Stimulated activated memory B cell treated with anti-CD40 and anti-IgM and Interleukin-4, amounts not matched to agents 10 μg/mL and 1 μg/mL and 100 μg/mL, for 72 hours (primary cell): Measurements from ENCODE around the gene NYAP2.

Source experiments
- ATAC-seq: fragments of 150-1000 bp; cut with Tn5 transposase; 2 replicates; pipeline ENCODE4 v1.10.0; 2021
- H3K27ac Mint-ChIP-seq: one replicate; pipeline ENCODE4 v1.8.0; 2022; ENCODE audit warnings: mild to moderate bottlenecking, mixed read lengths
- H3K27me3 Mint-ChIP-seq: one replicate; pipeline ENCODE4 v1.8.0; 2022; ENCODE audit warnings: mixed read lengths
- H3K36me3 Mint-ChIP-seq: one replicate; pipeline ENCODE4 v1.8.0; 2022; ENCODE audit warnings: mixed read lengths
- H3K4me1 Mint-ChIP-seq: one replicate; pipeline ENCODE4 v1.8.0; 2022; ENCODE audit warnings: mixed read lengths
- H3K4me3 Mint-ChIP-seq: one replicate; pipeline ENCODE4 v1.8.0; 2022; ENCODE audit warnings: mild to moderate bottlenecking, moderate library complexity, mixed read lengths
- H3K9me3 Mint-ChIP-seq: one replicate; pipeline ENCODE4 v1.8.0; 2022; ENCODE audit warnings: mixed read lengths

The NYAP2 gene

GRCh38 chr2:225399504-225399903 is at the start of gene NYAP2:
TSS of gene NYAP2 (plus strand) at chr2:225399710. CDS start at chr2:225408881, 9,171 bp downstream.
- Mint-ChIP-seq H3K9me3 (no peaks in the 10 kb centered on the region), H3K36me3 (no peaks in the 10 kb centered on the region), H3K27ac (no peak within 1 kb of the TSS), H3K4me3 (no peak within 1 kb of the TSS), H3K4me1 (no peaks in the 10 kb centered on the region), H3K27me3 (peaks cover 24% of the 10 kb centered on the region)
- ATAC-seq: no peak

- Mint-ChIP-seq H3K36me3 (no peaks in the 10 kb centered on the region), H3K27me3 (peaks cover 27% of the 10 kb centered on the region), H3K9me3 (no peaks in the 10 kb centered on the region), H3K4me3 (no peak overlapping the region), H3K4me1 (no peaks in the 10 kb centered on the region), H3K27ac (no peak overlapping the region)
- ATAC-seq: no peak
Observed at GRCh38 chr2:225353579-225354085, 45.9 kb upstream of the NYAP2 start.

- Mint-ChIP-seq H3K4me1 (no peaks in the 10 kb centered on the region), H3K27ac (no peak overlapping the region), H3K27me3 (peaks cover 27% of the 10 kb centered on the region), H3K36me3 (no peaks in the 10 kb centered on the region), H3K4me3 (no peak overlapping the region), H3K9me3 (no peaks in the 10 kb centered on the region)
- no peak for ATAC-seq
Observed at GRCh38 chr2:225354281-225354774, 45.2 kb upstream of the NYAP2 start.

- ATAC-seq: no peak
- H3K4me1 Mint-ChIP-seq: no peaks in the 10 kb centered on the region
- H3K27me3 Mint-ChIP-seq: peaks cover 25% of the 10 kb centered on the region
Observed at GRCh38 chr2:225355788-225356187, 43.7 kb upstream of the NYAP2 start.

GRCh38 chr2:225366731-225367130 is 32.8 kb upstream of the NYAP2 start:
- ATAC-seq: no peak
- no peaks in the 10 kb centered on the region for H3K9me3 Mint-ChIP-seq
- no peak overlapping the region for H3K4me3 Mint-ChIP-seq
- peaks cover 14% of the 10 kb centered on the region for H3K27me3 Mint-ChIP-seq
- H3K4me1 Mint-ChIP-seq: no peaks in the 10 kb centered on the region
- H3K27ac Mint-ChIP-seq: no peak overlapping the region
- no peaks in the 10 kb centered on the region for H3K36me3 Mint-ChIP-seq

More at GRCh38 chr2:225355788-225356187, 43.7 kb upstream of the NYAP2 start:
- Mint-ChIP-seq H3K36me3 (no peaks in the 10 kb centered on the region), H3K9me3 (no peaks in the 10 kb centered on the region), H3K27ac (no peak overlapping the region), H3K4me3 (no peak overlapping the region)

GRCh38 chr2:225367482-225367881 is 32.0 kb upstream of the NYAP2 start:
- Mint-ChIP-seq H3K27ac (no peak overlapping the region), H3K4me1 (no peaks in the 10 kb centered on the region), H3K9me3 (no peaks in the 10 kb centered on the region)

DNA sequence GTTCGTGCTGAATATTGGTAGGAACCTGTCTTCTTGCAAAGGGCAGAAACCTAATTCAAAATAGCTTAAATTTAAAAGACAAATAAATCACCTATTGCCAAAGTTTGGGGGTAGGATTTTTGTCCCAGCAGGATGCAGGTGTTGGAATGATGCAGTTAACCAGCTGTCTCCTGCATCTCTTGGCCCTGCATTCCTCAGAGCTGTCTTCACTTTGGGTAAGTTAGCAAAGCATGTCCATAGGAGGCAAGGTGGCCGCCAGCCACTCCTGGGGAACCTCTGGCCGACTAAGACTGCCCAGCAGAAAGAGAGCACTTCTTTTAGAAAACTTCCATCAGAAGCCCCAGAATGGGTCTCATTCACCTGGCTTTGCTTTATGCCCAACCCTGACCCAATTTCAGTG is 20.5 kb upstream of the NYAP2 start:
- no peaks in the 10 kb centered on the region for H3K4me1 Mint-ChIP-seq
- no peaks in the 10 kb centered on the region for H3K36me3 Mint-ChIP-seq
- no peak overlapping the region for H3K4me3 Mint-ChIP-seq
- no peaks in the 10 kb centered on the region for H3K27me3 Mint-ChIP-seq
- H3K27ac Mint-ChIP-seq: no peak overlapping the region
- no peaks in the 10 kb centered on the region for H3K9me3 Mint-ChIP-seq
- ATAC-seq: no peak

More at GRCh38 chr2:225367482-225367881, 32.0 kb upstream of the NYAP2 start:
- ATAC-seq: no peak
- Mint-ChIP-seq H3K36me3 (no peaks in the 10 kb centered on the region), H3K4me3 (no peak overlapping the region), H3K27me3 (peaks cover 14% of the 10 kb centered on the region)

DNA sequence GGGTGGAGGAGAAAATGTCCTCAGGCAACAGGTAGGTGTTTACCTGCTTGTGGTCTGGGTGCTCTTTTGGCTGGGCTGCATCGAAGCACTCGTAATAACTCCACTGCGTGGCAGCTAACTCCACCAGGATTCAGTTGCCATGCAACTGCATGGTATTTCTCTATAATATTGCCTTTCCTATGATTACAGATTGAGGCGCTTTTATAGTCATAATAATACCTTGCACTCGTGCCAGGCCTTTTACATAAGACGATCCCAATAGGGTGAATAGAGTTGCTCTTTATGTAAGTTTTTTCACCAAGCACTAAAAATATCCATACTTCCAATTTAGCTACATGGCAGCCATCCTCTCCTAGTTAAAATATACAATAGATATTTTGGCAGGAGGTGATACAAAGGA is 19.7 kb upstream of the NYAP2 start:
- no peaks in the 10 kb centered on the region for H3K36me3 Mint-ChIP-seq
- H3K27me3 Mint-ChIP-seq: no peaks in the 10 kb centered on the region
- no peak for ATAC-seq
- H3K4me1 Mint-ChIP-seq: no peaks in the 10 kb centered on the region
- H3K4me3 Mint-ChIP-seq: no peak overlapping the region
- no peak overlapping the region for H3K27ac Mint-ChIP-seq
- H3K9me3 Mint-ChIP-seq: no peaks in the 10 kb centered on the region

- no peak overlapping the region for H3K4me3 Mint-ChIP-seq
- no peaks in the 10 kb centered on the region for H3K36me3 Mint-ChIP-seq
- H3K9me3 Mint-ChIP-seq: no peaks in the 10 kb centered on the region
- H3K27me3 Mint-ChIP-seq: no peaks in the 10 kb centered on the region
- no peaks in the 10 kb centered on the region for H3K4me1 Mint-ChIP-seq
- no peak for ATAC-seq
- H3K27ac Mint-ChIP-seq: no peak overlapping the region
Observed at GRCh38 chr2:225381609-225382008, 17.9 kb upstream of the NYAP2 start.

DNA sequence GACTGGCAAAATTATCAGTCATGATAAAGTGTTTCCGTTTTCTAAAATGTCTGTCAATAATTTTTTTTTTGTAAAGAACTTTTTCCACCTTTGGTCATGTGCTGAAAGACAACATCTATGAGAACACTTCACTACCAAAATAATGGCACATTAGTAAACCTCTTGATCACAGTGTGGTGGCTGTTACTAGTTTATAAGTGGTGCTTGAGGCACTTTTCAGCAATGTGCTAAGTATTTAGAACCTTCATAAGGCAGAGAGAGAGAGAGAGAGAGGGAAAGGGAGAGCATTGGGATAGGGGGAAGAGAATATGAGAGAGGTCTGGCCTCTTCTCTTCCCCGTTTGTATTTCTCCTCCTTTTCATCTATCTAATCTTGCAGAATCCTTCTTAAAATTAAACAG is 1.1 kb upstream of the NYAP2 start:
- H3K9me3 Mint-ChIP-seq: no peaks in the 10 kb centered on the region
- no peak for ATAC-seq
- no peak overlapping the region for H3K27ac Mint-ChIP-seq
- H3K36me3 Mint-ChIP-seq: no peaks in the 10 kb centered on the region
- no peak overlapping the region for H3K4me3 Mint-ChIP-seq
- H3K27me3 Mint-ChIP-seq: peaks cover 24% of the 10 kb centered on the region
- no peaks in the 10 kb centered on the region for H3K4me1 Mint-ChIP-seq

DNA sequence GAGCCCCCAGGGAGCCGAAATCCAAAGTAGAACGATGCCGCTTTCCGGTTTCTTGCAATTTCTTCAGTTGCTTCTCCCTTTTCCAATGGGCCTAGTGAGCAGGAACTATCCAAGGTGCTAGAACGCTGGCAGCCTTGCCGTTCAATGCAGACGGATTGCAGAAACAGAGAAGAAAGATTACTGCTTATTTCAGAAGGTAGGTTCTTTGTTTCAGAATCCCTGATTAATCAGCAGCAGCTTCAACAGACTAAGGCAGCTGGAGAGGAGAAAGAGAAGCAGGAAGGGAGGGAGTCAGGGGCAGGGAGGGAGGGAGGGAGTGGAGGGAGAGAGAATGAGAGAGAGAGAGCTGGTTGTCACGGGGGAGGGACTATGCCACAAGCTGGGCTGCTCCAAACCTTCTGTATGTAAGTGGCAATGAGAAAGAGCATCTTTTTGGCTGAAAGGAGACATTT is 576 bp downstream of the NYAP2 start:
- no peak overlapping the region for H3K4me3 Mint-ChIP-seq
- no peaks in the 10 kb centered on the region for H3K9me3 Mint-ChIP-seq
- peaks cover 24% of the 10 kb centered on the region for H3K27me3 Mint-ChIP-seq
- no peak overlapping the region for H3K27ac Mint-ChIP-seq
- H3K36me3 Mint-ChIP-seq: no peaks in the 10 kb centered on the region
- ATAC-seq: no peak
- no peaks in the 10 kb centered on the region for H3K4me1 Mint-ChIP-seq

GRCh38 chr2:225400546-225401400 is 1.3 kb downstream of the NYAP2 start:
- H3K4me3 Mint-ChIP-seq: no peak overlapping the region
- H3K9me3 Mint-ChIP-seq: no peaks in the 10 kb centered on the region
- H3K36me3 Mint-ChIP-seq: no peaks in the 10 kb centered on the region
- no peak overlapping the region for H3K27ac Mint-ChIP-seq
- peaks cover 24% of the 10 kb centered on the region for H3K27me3 Mint-ChIP-seq
- H3K4me1 Mint-ChIP-seq: no peaks in the 10 kb centered on the region
- ATAC-seq: no peak

DNA sequence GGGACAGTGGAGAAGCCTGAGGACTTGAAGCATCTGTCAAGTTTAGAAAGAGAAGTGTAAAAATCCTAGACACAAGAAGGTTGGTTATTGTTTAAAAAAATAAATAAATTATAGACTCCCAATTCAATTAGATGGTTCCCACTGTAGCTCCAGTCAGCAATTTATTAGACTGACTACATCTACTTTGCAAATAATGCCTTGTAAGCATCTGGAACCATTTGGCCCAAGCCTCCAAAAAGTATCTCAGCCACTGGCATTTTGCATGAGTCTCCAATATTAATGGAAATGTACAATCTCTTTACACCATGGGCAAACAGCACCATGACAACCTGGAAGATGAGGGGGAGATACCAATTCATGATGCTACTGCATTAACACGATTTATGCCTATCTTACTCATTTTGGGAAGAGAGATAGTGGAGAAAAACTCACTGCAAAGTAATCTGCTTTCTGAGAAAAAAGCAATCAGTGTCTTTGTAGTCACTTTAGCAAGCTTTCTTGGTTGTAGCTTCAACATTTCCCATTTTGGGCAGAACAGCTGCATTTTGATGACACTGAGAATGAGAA is 2.8 kb downstream of the NYAP2 start:
- Mint-ChIP-seq H3K27ac (no peak overlapping the region), H3K27me3 (peaks cover 11% of the 10 kb centered on the region), H3K36me3 (no peaks in the 10 kb centered on the region), H3K9me3 (no peaks in the 10 kb centered on the region), H3K4me1 (no peaks in the 10 kb centered on the region), H3K4me3 (no peak overlapping the region)
- no peak for ATAC-seq

- H3K9me3 Mint-ChIP-seq: no peaks in the 10 kb centered on the region
- peaks cover 6% of the 10 kb centered on the region for H3K27me3 Mint-ChIP-seq
- H3K27ac Mint-ChIP-seq: no peak overlapping the region
- no peaks in the 10 kb centered on the region for H3K36me3 Mint-ChIP-seq
- H3K4me3 Mint-ChIP-seq: no peak overlapping the region
- no peaks in the 10 kb centered on the region for H3K4me1 Mint-ChIP-seq
- no peak for ATAC-seq
Observed at GRCh38 chr2:225411452-225411851, 11.9 kb downstream of the NYAP2 start.

- H3K36me3 Mint-ChIP-seq: no peaks in the 10 kb centered on the region
- no peak for ATAC-seq
- H3K27ac Mint-ChIP-seq: no peak overlapping the region
- no peak overlapping the region for H3K4me3 Mint-ChIP-seq
- H3K27me3 Mint-ChIP-seq: peaks cover 6% of the 10 kb centered on the region
- H3K9me3 Mint-ChIP-seq: no peaks in the 10 kb centered on the region
- no peaks in the 10 kb centered on the region for H3K4me1 Mint-ChIP-seq
Observed at GRCh38 chr2:225413786-225414185, 14.3 kb downstream of the NYAP2 start.

DNA sequence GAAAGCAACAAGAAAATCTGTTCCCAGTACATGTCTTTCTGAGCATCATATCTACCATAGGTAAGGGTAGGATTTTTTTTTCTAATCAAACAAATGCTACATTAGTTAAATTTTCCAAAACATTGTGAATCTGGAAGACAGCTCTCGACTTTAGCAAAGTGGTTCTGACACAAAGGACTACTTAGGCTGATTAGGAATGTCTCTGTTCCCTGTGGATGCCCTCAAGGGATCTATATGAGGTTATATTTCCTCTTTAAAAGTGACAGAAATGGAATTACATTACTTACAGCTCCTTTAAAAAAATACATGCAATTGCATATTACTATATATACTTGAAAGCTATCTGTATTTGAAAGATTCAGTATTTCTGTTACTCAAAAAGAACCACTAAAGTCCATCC is 15.4 kb downstream of the NYAP2 start:
- H3K4me3 Mint-ChIP-seq: no peak overlapping the region
- no peaks in the 10 kb centered on the region for H3K36me3 Mint-ChIP-seq
- no peaks in the 10 kb centered on the region for H3K4me1 Mint-ChIP-seq
- H3K9me3 Mint-ChIP-seq: no peaks in the 10 kb centered on the region
- ATAC-seq: no peak
- H3K27me3 Mint-ChIP-seq: peaks cover 6% of the 10 kb centered on the region
- no peak overlapping the region for H3K27ac Mint-ChIP-seq
